ENCODE measurements around the gene ABCG1.

DNA sequence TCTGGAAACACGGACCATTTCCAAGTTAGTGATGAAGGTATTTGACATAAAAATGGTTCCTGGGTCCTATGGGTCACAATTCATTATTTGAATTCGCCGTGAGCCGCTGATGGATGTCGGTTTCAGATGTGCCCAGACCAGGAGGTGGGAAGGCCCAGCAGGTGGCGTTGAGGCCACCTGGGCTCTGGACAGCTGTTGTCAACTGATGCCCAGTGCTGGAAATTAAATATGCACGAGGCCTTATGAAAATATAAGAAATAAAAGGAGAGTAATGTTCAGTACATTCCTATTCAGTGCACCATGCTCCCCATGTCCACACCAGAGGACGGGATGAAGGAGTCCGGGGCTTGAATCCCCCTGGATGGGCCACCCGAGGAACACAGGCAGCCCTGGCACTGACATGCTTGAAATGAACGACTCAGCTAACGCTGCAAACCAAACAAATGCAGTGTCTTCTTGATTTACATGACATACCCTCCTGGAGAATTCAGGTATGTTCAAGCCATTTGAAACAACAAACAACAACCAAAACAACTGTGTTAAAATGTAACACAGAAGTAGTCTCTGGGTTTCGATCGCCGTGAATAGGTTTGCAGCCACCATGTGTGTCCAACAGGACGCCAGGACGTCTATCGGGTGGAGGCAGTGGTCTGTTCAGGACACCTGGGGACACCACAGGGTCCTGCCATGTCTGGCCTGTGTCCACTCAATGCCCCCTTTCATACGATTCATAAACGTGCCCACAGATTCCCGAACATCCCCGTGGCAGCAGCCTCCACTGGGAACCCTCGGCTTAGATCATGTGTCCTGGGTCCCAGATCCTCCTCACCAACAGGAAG lies 90.2 kb downstream of the ABCG1 start:
- TF ChIP-seq, protein P1, sequence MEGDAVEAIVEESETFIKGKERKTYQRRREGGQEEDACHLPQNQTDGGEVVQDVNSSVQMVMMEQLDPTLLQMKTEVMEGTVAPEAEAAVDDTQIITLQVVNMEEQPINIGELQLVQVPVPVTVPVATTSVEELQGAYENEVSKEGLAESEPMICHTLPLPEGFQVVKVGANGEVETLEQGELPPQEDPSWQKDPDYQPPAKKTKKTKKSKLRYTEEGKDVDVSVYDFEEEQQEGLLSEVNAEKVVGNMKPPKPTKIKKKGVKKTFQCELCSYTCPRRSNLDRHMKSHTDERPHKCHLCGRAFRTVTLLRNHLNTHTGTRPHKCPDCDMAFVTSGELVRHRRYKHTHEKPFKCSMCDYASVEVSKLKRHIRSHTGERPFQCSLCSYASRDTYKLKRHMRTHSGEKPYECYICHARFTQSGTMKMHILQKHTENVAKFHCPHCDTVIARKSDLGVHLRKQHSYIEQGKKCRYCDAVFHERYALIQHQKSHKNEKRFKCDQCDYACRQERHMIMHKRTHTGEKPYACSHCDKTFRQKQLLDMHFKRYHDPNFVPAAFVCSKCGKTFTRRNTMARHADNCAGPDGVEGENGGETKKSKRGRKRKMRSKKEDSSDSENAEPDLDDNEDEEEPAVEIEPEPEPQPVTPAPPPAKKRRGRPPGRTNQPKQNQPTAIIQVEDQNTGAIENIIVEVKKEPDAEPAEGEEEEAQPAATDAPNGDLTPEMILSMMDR (conservative IDR thresholded peaks at IDR 0.05; ENCODE audit: low read depth in 2 of 2): no peak
- TF ChIP-seq EZH2 (IDR thresholded peaks at IDR 0.05; ENCODE audit: low read depth, unreplicated experiment): no peak
- TF ChIP-seq POLR2AphosphoS5 (IDR thresholded peaks at IDR 0.05; ENCODE audit: low read depth): no peak
- TF ChIP-seq, protein P2, sequence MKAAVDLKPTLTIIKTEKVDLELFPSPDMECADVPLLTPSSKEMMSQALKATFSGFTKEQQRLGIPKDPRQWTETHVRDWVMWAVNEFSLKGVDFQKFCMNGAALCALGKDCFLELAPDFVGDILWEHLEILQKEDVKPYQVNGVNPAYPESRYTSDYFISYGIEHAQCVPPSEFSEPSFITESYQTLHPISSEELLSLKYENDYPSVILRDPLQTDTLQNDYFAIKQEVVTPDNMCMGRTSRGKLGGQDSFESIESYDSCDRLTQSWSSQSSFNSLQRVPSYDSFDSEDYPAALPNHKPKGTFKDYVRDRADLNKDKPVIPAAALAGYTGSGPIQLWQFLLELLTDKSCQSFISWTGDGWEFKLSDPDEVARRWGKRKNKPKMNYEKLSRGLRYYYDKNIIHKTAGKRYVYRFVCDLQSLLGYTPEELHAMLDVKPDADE (IDR thresholded peaks at IDR 0.05): no peak
- TF ChIP-seq EZH2phosphoT487 (IDR thresholded peaks at IDR 0.05; ENCODE audit: unreplicated experiment): no peak
- TF ChIP-seq, protein P3, sequence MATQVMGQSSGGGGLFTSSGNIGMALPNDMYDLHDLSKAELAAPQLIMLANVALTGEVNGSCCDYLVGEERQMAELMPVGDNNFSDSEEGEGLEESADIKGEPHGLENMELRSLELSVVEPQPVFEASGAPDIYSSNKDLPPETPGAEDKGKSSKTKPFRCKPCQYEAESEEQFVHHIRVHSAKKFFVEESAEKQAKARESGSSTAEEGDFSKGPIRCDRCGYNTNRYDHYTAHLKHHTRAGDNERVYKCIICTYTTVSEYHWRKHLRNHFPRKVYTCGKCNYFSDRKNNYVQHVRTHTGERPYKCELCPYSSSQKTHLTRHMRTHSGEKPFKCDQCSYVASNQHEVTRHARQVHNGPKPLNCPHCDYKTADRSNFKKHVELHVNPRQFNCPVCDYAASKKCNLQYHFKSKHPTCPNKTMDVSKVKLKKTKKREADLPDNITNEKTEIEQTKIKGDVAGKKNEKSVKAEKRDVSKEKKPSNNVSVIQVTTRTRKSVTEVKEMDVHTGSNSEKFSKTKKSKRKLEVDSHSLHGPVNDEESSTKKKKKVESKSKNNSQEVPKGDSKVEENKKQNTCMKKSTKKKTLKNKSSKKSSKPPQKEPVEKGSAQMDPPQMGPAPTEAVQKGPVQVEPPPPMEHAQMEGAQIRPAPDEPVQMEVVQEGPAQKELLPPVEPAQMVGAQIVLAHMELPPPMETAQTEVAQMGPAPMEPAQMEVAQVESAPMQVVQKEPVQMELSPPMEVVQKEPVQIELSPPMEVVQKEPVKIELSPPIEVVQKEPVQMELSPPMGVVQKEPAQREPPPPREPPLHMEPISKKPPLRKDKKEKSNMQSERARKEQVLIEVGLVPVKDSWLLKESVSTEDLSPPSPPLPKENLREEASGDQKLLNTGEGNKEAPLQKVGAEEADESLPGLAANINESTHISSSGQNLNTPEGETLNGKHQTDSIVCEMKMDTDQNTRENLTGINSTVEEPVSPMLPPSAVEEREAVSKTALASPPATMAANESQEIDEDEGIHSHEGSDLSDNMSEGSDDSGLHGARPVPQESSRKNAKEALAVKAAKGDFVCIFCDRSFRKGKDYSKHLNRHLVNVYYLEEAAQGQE (IDR thresholded peaks at IDR 0.05; ENCODE audit: unreplicated experiment): no peak
- no peak for TF ChIP-seq STAT1 (IDR thresholded peaks at IDR 0.05; ENCODE audit: unreplicated experiment)
- TF ChIP-seq CREB1 (CRISPR knock-in tag; IDR thresholded peaks at IDR 0.05; ENCODE audit: low read depth): no peak
- TF ChIP-seq JUNB (IDR thresholded peaks at IDR 0.05; ENCODE audit: unreplicated experiment): no peak
- TF ChIP-seq ZNF114 (CRISPR knock-in tag; IDR thresholded peaks at IDR 0.05): no peak
- TF ChIP-seq ZNF331 (CRISPR knock-in tag; IDR thresholded peaks at IDR 0.05; ENCODE audit: low read depth): no peak
- no peak for TF ChIP-seq NANOG (IDR thresholded peaks at IDR 0.05; ENCODE audit: borderline replicate concordance)

All from GM23338 (cell line).